KG1 (cell line): Measurements from ENCODE around the gene LEFTY2.
"Not testable (repeated sequence)": the region's sequence is repeated elsewhere in the genome, so short reads cannot be mapped to it uniquely, and the experiment has no call there.

ENCODE experiments used
- DNase-seq: peaks from one replicate; lab custom pipeline; 2025; lab: John Stamatoyannopoulos, UW

Gene LEFTY2

GRCh38 chr1:225941187-225941941 lies at the start of gene LEFTY2:
TSS of gene LEFTY2 (minus strand) at chr1:225941220. CDS start at chr1:225941140, 80 bp downstream.
- no peak for DNase-seq

- peak; percentile 18 for DNase-seq
Measured at GRCh38 chr1:225987491-225988316, 46.7 kb upstream of the LEFTY2 start.

- DNase-seq: no peak
Measured at GRCh38 chr1:225981714-225982113, 40.7 kb upstream of the LEFTY2 start.

GRCh38 chr1:225980005-225980836 lies 39.2 kb upstream of the LEFTY2 start:
- DNase-seq: no peak

- no peak for DNase-seq
Measured at GRCh38 chr1:225979421-225979820, 38.4 kb upstream of the LEFTY2 start.

- no peak for DNase-seq
Measured at GRCh38 chr1:225977937-225978748, 37.1 kb upstream of the LEFTY2 start.

- not testable (repeated sequence) for DNase-seq
Measured at GRCh38 chr1:225975146-225975545, 34.1 kb upstream of the LEFTY2 start.

GRCh38 chr1:225974454-225974853 lies 33.4 kb upstream of the LEFTY2 start:
- DNase-seq: no peak

- no peak for DNase-seq
Measured at GRCh38 chr1:225973158-225973557, 32.1 kb upstream of the LEFTY2 start.

- no peak for DNase-seq
Measured at GRCh38 chr1:225972344-225973152, 31.5 kb upstream of the LEFTY2 start.

- DNase-seq: not testable (repeated sequence)
Measured at GRCh38 chr1:225970592-225971157, 29.7 kb upstream of the LEFTY2 start.

- not testable (repeated sequence) for DNase-seq
Measured at GRCh38 chr1:225969751-225970150, 28.7 kb upstream of the LEFTY2 start.

- DNase-seq: no peak
Measured at GRCh38 chr1:225965231-225965630, 24.2 kb upstream of the LEFTY2 start.

GRCh38 chr1:225963735-225964530 lies 22.9 kb upstream of the LEFTY2 start:
- no peak for DNase-seq

GRCh38 chr1:225962440-225962975 lies 21.5 kb upstream of the LEFTY2 start:
- DNase-seq: no peak

- DNase-seq: no peak
Measured at GRCh38 chr1:225961659-225962439, 20.8 kb upstream of the LEFTY2 start.

GRCh38 chr1:225958041-225958440 lies 17.0 kb upstream of the LEFTY2 start:
- DNase-seq: no peak

GRCh38 chr1:225954753-225955152 lies 13.7 kb upstream of the LEFTY2 start:
- no peak for DNase-seq
